Uterus (tissue), 4 donors: ENCODE measurements around the gene GLRA3. TPM values are rescaled to one million over a fixed set of nuclear protein-coding genes. Genes with fewer than 3 reads are reported as not detected.

Experiments
- DNase-seq, 2 donors: peaks; one replicate each; pipeline ENCODE4 v3.0.0-alpha.2; 2019 to 2020
- H3K27ac ChIP-seq, 2 donors: fragments of 200-600 bp; sonication (generic); 1 replicate in 1 of 2; 2 replicates in 1 of 2; pipeline ENCODE4 v1.5.1; 2016 to 2018
- H3K27me3 ChIP-seq, 2 donors: fragments of 200-600 bp; sonication (generic); one replicate each; pipeline ENCODE4 v1.5.1; 2018 to 2019; ENCODE audit warnings: control low read depth in 1 of 2
- H3K36me3 ChIP-seq, 2 donors: fragments of 200-600 bp; sonication (generic); one replicate each; pipeline ENCODE4 v1.5.1; 2019; ENCODE audit warnings: control low read depth in 1 of 2
- H3K4me1 ChIP-seq, 2 donors: fragments of 200-600 bp; sonication (generic); one replicate each; pipeline ENCODE4 v1.5.1; 2018 to 2019; ENCODE audit warnings: control low read depth in 1 of 2
- H3K4me3 ChIP-seq, 2 donors: fragments of 200-600 bp; sonication (generic); 1 replicate in 1 of 2; 2 replicates in 1 of 2; pipeline ENCODE4 v1.5.1; 2018 to 2019; ENCODE audit warnings: mild to moderate bottlenecking in 1 of 2
- H3K9me3 ChIP-seq, 2 donors: fragments of 200-600 bp; sonication (generic); one replicate each; pipeline ENCODE4 v1.5.1; 2019; ENCODE audit warnings: control low read depth in 1 of 2
- CTCF ChIP-seq, 4 experiments: fragments of 200-600 bp in 2 of 4; fragments of 450-650 bp in 2 of 4; sonication (generic) in 2 of 4; IDR thresholded peaks; one replicate each; pipeline ENCODE4 v1.5.1; 2016 to 2019; ENCODE audit warnings: antibody characterized with exemption in 4 of 4, mild to moderate bottlenecking in 2 of 4, moderate library complexity in 1 of 4
- POLR2A ChIP-seq, 2 donors: fragments of 450-650 bp; IDR thresholded peaks; one replicate each; pipeline ENCODE4 v1.6.1; 2016; ENCODE audit warnings: antibody characterized with exemption in 2 of 2, mild to moderate bottlenecking in 1 of 2, moderate library complexity in 1 of 2
- intact Hi-C: fragments of 100-400 bp; cut with DNase I; formaldehyde crosslinking; loops from one replicate; pipeline ENCODE4 v1.15.1; 2023; ENCODE audit warnings: low total_unique reads
- total RNA-seq, 4 donors: library from RNA; depleted of rRNA in 3 of 4; stranded (reverse); fragments of >200 nt in 3 of 4; gene quantifications; one replicate each; pipeline versions ENCODE4 v1.1.0 to v1.2.4, GENCODE V29; 2014 to 2023
- donor health status: DM: yes; HTN: yes; CAD: no.

GLRA3 gene
- total RNA-seq, 4 donors from 2014 or later: 0.09 to 0.41 TPM; not detected in 2

- H3K27me3 ChIP-seq: no peaks in the 10 kb centered on the region
- TF ChIP-seq CTCF (IDR thresholded peaks at IDR 0.05): no peak
- TF ChIP-seq POLR2A (IDR thresholded peaks at IDR 0.05): no peak
- intact Hi-C loops: no loop called here
- no peaks in the 10 kb centered on the region for H3K36me3 ChIP-seq
- H3K27ac ChIP-seq: no peak overlapping the region
- H3K4me3 ChIP-seq: no peak overlapping the region
- no peaks in the 10 kb centered on the region for H3K9me3 ChIP-seq
- no peaks in the 10 kb centered on the region for H3K4me1 ChIP-seq
- DNase-seq: no peak
Measured at GRCh38 chr4:174598800-174599199, 230.2 kb downstream of the GLRA3 start.

GRCh38 chr4:174596513-174596912, 232.5 kb downstream of the GLRA3 start:
- H3K9me3 ChIP-seq: no peaks in the 10 kb centered on the region
- H3K27ac ChIP-seq: no peak overlapping the region
- TF ChIP-seq CTCF (IDR thresholded peaks at IDR 0.05) (no peak), POLR2A (IDR thresholded peaks at IDR 0.05) (no peak)
- H3K4me3 ChIP-seq: no peak overlapping the region
- DNase-seq: no peak
- H3K27me3 ChIP-seq: no peaks in the 10 kb centered on the region
- H3K4me1 ChIP-seq: no peaks in the 10 kb centered on the region
- H3K36me3 ChIP-seq: no peaks in the 10 kb centered on the region
- intact Hi-C loops: no loop called here

DNA sequence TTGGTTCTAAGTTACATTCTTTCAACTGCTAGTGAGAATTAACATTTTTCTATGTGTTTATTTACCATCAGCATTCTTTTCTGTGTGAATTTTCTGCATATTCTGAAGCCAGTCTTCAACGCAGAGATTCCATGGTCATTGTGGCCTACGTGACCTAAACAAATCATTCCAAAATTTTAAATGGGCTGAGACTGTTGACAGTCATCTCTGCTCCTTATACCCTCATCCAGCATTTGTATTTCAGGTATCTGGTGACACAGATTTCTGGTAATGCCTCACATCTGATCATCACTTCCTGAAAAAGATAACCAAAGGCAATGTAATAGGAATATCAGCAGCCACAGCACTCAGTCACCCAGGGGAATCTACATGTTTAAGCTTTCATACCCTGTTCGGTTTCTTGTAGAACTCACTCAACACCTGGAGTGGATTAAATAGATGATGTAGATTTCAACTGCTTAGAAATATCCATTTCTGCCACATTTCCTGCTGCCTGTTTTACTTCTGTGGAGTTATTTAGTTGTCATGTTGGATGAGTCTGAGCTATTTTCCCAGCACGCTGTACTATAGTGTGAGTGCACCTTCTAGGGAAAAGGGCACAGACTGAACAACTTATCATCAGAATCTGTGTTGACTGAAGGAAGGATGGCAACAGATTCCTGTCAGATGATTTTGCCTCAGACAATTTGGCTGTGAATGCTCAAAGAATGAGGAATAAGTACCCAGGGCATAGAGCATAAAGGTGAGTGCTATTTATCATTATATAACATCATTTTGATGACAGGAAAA, 233.7 kb downstream of the GLRA3 start:
- DNase-seq: no peak
- Histone ChIP-seq H3K36me3 (no peaks in the 10 kb centered on the region), H3K9me3 (no peaks in the 10 kb centered on the region), H3K4me1 (no peaks in the 10 kb centered on the region), H3K27ac (no peak overlapping the region), H3K27me3 (no peaks in the 10 kb centered on the region), H3K4me3 (no peak overlapping the region)
- TF ChIP-seq CTCF (IDR thresholded peaks at IDR 0.05) (no peak), POLR2A (IDR thresholded peaks at IDR 0.05) (no peak)
- intact Hi-C loops: no loop called here

DNA sequence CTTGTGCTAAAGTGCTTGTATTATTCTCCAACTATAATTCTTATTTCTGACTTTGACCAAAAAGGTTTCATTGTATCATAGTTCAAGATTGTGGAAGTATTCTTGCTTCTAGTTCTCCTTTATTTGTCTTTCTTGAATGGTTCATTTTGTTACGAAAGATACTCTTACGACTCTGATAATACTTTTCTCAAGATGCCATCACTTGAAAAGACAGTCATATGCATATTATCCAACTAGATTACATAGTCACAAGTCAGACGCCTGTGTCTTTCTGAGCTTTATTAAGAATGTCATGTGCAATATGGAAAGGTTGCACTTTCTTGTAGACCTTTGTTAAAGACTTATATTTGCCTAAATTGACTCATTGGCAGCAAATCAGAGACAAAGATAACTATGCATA, 235.3 kb downstream of the GLRA3 start:
- TF ChIP-seq POLR2A (IDR thresholded peaks at IDR 0.05): no peak
- TF ChIP-seq CTCF (IDR thresholded peaks at IDR 0.05): no peak
- intact Hi-C loops: no loop called here

GRCh38 chr4:174592985-174593335, 236.1 kb downstream of the GLRA3 start:
- Histone ChIP-seq H3K27me3 (no peaks in the 10 kb centered on the region), H3K36me3 (no peaks in the 10 kb centered on the region), H3K4me1 (no peaks in the 10 kb centered on the region), H3K4me3 (no peak overlapping the region), H3K27ac (no peak overlapping the region), H3K9me3 (no peaks in the 10 kb centered on the region)
- TF ChIP-seq CTCF (IDR thresholded peaks at IDR 0.05): no peak
- no peak for TF ChIP-seq POLR2A (IDR thresholded peaks at IDR 0.05)
- intact Hi-C loops: no loop called here
- no peak for DNase-seq

More for the DNA sequence above, 235.3 kb downstream of the GLRA3 start:
- no peak for DNase-seq
- no peaks in the 10 kb centered on the region for H3K27me3 ChIP-seq
- no peak overlapping the region for H3K27ac ChIP-seq
- H3K36me3 ChIP-seq: no peaks in the 10 kb centered on the region
- H3K4me1 ChIP-seq: no peaks in the 10 kb centered on the region
- H3K4me3 ChIP-seq: no peak overlapping the region
- H3K9me3 ChIP-seq: no peaks in the 10 kb centered on the region
